Stimulated activated memory B cell treated with anti-CD40 and anti-IgM and Interleukin-4, amounts not matched to agents 10 μg/mL and 1 μg/mL and 100 μg/mL, for 72 hours (primary cell): ENCODE measurements around the gene CCDC187.

ENCODE experiments used
- ATAC-seq: fragments of 150-1000 bp; cut with Tn5 transposase; 2 replicates; pipeline ENCODE4 v1.10.0; 2021
- H3K27ac Mint-ChIP-seq: one replicate; pipeline ENCODE4 v1.8.0; 2022; ENCODE audit warnings: mild to moderate bottlenecking, mixed read lengths
- H3K27me3 Mint-ChIP-seq: one replicate; pipeline ENCODE4 v1.8.0; 2022; ENCODE audit warnings: mixed read lengths
- H3K36me3 Mint-ChIP-seq: one replicate; pipeline ENCODE4 v1.8.0; 2022; ENCODE audit warnings: mixed read lengths
- H3K4me1 Mint-ChIP-seq: one replicate; pipeline ENCODE4 v1.8.0; 2022; ENCODE audit warnings: mixed read lengths
- H3K4me3 Mint-ChIP-seq: one replicate; pipeline ENCODE4 v1.8.0; 2022; ENCODE audit warnings: mild to moderate bottlenecking, moderate library complexity, mixed read lengths
- H3K9me3 Mint-ChIP-seq: one replicate; pipeline ENCODE4 v1.8.0; 2022; ENCODE audit warnings: mixed read lengths

Gene CCDC187

GRCh38 chr9:136333045-136333444 lies 29.2 kb upstream of the CCDC187 start:
- Mint-ChIP-seq H3K27ac (no peak overlapping the region), H3K27me3 (peaks cover 54% of the 10 kb centered on the region), H3K4me3 (no peak overlapping the region), H3K9me3 (no peaks in the 10 kb centered on the region), H3K36me3 (no peaks in the 10 kb centered on the region), H3K4me1 (peaks cover 6% of the 10 kb centered on the region)
- ATAC-seq = no peak

DNA sequence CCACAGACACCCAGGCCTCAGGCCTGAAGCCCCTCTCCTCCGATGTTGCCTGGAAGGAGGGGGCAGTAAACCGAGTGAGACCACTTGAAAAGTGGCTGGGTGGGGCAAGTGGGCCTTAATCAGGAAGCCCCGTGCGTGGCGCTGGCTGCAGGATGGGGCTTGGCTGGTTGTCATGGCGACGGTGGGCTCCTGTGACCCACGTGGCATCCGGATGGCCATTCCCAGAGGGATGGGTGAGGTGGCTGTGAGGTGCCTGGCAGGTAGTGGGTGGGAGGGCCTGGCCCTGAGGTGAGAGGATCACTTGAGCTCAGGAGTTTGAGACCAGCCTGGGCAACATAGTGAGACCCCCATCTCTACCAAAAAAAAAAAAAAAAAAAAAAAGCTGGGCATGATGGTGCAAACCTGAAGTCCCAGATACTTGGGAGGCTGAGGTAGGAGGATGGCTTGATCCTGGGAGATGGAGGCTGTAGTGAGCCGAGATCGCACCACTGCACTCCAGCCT lies 28.6 kb upstream of the CCDC187 start:
- no peaks in the 10 kb centered on the region for H3K36me3 Mint-ChIP-seq
- no peak for ATAC-seq
- H3K27ac Mint-ChIP-seq = no peak overlapping the region
- no peaks in the 10 kb centered on the region for H3K9me3 Mint-ChIP-seq
- H3K4me3 Mint-ChIP-seq = no peak overlapping the region
- peaks cover 6% of the 10 kb centered on the region for H3K4me1 Mint-ChIP-seq
- H3K27me3 Mint-ChIP-seq = peaks cover 54% of the 10 kb centered on the region

- H3K4me3 Mint-ChIP-seq = no peak overlapping the region
- no peaks in the 10 kb centered on the region for H3K9me3 Mint-ChIP-seq
- H3K36me3 Mint-ChIP-seq = no peaks in the 10 kb centered on the region
- no peak for ATAC-seq
- H3K27me3 Mint-ChIP-seq = peaks cover 55% of the 10 kb centered on the region
- no peak overlapping the region for H3K27ac Mint-ChIP-seq
- H3K4me1 Mint-ChIP-seq = peaks cover 6% of the 10 kb centered on the region
Measured at GRCh38 chr9:136331556-136332481, 27.9 kb upstream of the CCDC187 start.

GRCh38 chr9:136331030-136331429 lies 27.1 kb upstream of the CCDC187 start:
- Mint-ChIP-seq H3K36me3 (no peaks in the 10 kb centered on the region), H3K27ac (no peak overlapping the region), H3K27me3 (peaks cover 63% of the 10 kb centered on the region), H3K4me1 (peaks cover 6% of the 10 kb centered on the region), H3K4me3 (no peak overlapping the region), H3K9me3 (no peaks in the 10 kb centered on the region)
- no peak for ATAC-seq

- H3K27ac Mint-ChIP-seq = no peak overlapping the region
- H3K9me3 Mint-ChIP-seq = no peaks in the 10 kb centered on the region
- H3K27me3 Mint-ChIP-seq = peaks cover 69% of the 10 kb centered on the region
- H3K36me3 Mint-ChIP-seq = no peaks in the 10 kb centered on the region
- no peak overlapping the region for H3K4me3 Mint-ChIP-seq
- peaks cover 6% of the 10 kb centered on the region for H3K4me1 Mint-ChIP-seq
- no peak for ATAC-seq
Measured at GRCh38 chr9:136330406-136330990, 26.6 kb upstream of the CCDC187 start.

GRCh38 chr9:136329636-136330405 lies 25.9 kb upstream of the CCDC187 start:
- H3K36me3 Mint-ChIP-seq = no peaks in the 10 kb centered on the region

GRCh38 chr9:136329211-136329627 lies 25.3 kb upstream of the CCDC187 start:
- peaks cover 6% of the 10 kb centered on the region for H3K4me1 Mint-ChIP-seq
- no peak for ATAC-seq
- no peak overlapping the region for H3K27ac Mint-ChIP-seq
- no peaks in the 10 kb centered on the region for H3K9me3 Mint-ChIP-seq
- H3K4me3 Mint-ChIP-seq = no peak overlapping the region
- H3K27me3 Mint-ChIP-seq = peaks cover 81% of the 10 kb centered on the region
- no peaks in the 10 kb centered on the region for H3K36me3 Mint-ChIP-seq

More at GRCh38 chr9:136329636-136330405, 25.9 kb upstream of the CCDC187 start:
- no peak for ATAC-seq
- Mint-ChIP-seq H3K4me3 (no peak overlapping the region), H3K4me1 (peaks cover 6% of the 10 kb centered on the region), H3K9me3 (no peaks in the 10 kb centered on the region), H3K27me3 (peaks cover 75% of the 10 kb centered on the region), H3K27ac (no peak overlapping the region)

GRCh38 chr9:136328622-136329041 lies 24.7 kb upstream of the CCDC187 start:
- Mint-ChIP-seq H3K4me1 (peaks cover 6% of the 10 kb centered on the region), H3K9me3 (no peaks in the 10 kb centered on the region), H3K4me3 (no peak overlapping the region), H3K27me3 (peaks cover 87% of the 10 kb centered on the region), H3K36me3 (no peaks in the 10 kb centered on the region), H3K27ac (no peak overlapping the region)
- ATAC-seq = no peak

DNA sequence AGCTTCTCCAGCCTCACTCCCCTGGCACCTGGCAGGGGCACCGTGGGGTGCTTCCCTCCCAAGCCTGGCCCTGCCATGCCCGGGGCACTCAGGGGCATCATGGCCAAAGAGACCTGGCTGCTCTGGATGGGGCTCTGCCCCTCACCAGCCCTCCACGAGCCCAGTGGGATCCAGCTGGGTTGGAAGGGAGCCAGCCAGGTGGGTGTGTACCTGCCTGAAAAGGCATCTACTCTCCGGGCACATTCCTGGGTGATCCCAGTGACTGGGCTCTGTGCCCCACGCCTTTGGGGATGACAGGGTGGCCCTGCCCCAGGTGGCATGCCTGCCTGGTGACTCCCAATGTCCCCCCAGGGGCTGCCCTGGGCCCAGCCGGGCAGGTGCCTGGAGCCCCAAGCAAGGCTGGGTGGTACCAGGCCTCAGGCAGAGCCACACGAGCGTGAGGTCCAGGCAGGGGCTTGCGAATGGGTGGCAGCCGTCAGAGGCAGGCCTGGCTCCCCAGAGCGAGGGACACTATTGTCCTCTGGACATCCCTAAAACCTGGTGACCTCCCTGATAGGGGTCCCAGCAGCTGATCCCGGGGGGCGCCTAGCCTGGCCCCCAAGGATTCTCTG lies 24.2 kb upstream of the CCDC187 start:
- Mint-ChIP-seq H3K36me3 (no peaks in the 10 kb centered on the region), H3K4me3 (peak overlapping the region; percentile 36), H3K27me3 (peaks cover 87% of the 10 kb centered on the region), H3K27ac (no peak overlapping the region), H3K9me3 (no peaks in the 10 kb centered on the region), H3K4me1 (peaks cover 6% of the 10 kb centered on the region)
- ATAC-seq = no peak

- H3K9me3 Mint-ChIP-seq = no peaks in the 10 kb centered on the region
- H3K4me3 Mint-ChIP-seq = peak within 1 kb of the TSS; percentile 67
- H3K27ac Mint-ChIP-seq = no peak within 1 kb of the TSS
- H3K36me3 Mint-ChIP-seq = no peaks in the 10 kb centered on the region
- peaks cover 6% of the 10 kb centered on the region for H3K4me1 Mint-ChIP-seq
- ATAC-seq = peak; percentile 18
- H3K27me3 Mint-ChIP-seq = peaks cover 84% of the 10 kb centered on the region
Measured at GRCh38 chr9:136327304-136327974, 23.5 kb upstream of the CCDC187 start, which contains the start of gene GPSM1. GPSM1 (plus strand) TSS chr9:136327539; CDS start chr9:136327696, 157 bp downstream.

DNA sequence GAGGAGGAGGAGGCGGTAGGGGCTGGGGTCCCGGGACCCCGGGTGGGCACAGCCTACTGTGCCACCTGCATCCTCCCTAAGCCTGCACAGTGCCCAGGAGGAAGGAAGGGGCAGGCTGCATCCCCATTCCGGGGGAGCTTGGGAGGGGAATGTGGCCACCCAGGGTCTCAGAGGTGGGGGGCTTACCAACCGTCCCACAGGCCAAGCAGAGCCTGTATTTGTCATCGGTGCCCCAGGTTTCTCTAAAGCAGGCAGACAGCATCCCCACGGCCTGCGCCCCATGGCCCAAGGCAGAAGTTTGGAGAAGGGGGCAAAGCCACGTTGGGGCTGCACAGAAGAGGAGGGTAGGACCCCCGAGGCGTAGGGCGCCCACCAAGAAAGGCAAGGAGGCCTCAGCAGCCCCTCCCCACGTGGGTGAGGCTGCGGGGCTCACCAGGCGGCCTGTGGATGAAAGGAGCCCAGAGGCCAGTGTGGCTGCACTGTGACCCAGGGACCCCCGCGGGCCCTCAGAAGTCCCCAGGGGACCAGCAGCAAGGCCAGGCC lies 22.9 kb upstream of the CCDC187 start:
- ATAC-seq = no peak
- H3K4me3 Mint-ChIP-seq = peak overlapping the region; percentile 67
- peaks cover 78% of the 10 kb centered on the region for H3K27me3 Mint-ChIP-seq
- H3K4me1 Mint-ChIP-seq = peaks cover 6% of the 10 kb centered on the region
- H3K36me3 Mint-ChIP-seq = no peaks in the 10 kb centered on the region
- H3K27ac Mint-ChIP-seq = no peak overlapping the region
- H3K9me3 Mint-ChIP-seq = no peaks in the 10 kb centered on the region

DNA sequence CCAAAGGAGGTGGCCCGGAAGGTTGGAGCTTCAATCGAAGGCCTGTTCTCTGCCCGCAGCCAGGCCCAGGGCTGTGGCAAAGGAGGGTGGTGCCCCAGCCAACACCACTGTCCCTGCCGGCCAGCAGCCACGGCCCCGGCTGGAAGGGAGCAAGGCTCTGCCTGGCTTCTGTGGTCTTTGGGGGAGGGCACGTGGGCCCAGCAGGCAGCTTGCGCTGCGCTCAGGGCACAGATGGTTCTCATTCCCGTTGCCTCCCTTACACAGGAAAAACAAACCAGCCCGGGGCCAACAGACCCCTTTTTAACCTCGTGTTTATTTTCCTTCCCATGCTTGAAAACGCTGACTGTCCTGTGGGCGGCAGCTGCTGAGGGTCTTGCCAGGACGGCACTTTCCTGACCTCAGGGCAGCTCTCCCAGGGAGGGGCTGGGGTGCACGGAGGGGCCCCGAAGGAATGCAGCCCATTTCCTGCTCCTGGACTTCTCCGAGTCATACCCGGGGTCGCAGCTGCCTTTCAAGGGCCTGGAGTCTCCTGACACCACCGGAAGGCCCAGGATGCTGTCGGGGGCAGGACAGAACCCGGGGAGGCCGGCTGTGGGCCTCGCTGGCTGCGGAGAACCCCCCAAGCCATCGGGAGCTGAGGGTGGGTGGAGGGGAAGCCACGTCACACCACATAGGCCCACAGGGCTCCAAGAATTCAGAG lies 22.3 kb upstream of the CCDC187 start:
- ATAC-seq = no peak
- no peak overlapping the region for H3K27ac Mint-ChIP-seq
- H3K36me3 Mint-ChIP-seq = no peaks in the 10 kb centered on the region
- no peak overlapping the region for H3K4me3 Mint-ChIP-seq
- peaks cover 72% of the 10 kb centered on the region for H3K27me3 Mint-ChIP-seq
- no peaks in the 10 kb centered on the region for H3K9me3 Mint-ChIP-seq
- peaks cover 6% of the 10 kb centered on the region for H3K4me1 Mint-ChIP-seq

DNA sequence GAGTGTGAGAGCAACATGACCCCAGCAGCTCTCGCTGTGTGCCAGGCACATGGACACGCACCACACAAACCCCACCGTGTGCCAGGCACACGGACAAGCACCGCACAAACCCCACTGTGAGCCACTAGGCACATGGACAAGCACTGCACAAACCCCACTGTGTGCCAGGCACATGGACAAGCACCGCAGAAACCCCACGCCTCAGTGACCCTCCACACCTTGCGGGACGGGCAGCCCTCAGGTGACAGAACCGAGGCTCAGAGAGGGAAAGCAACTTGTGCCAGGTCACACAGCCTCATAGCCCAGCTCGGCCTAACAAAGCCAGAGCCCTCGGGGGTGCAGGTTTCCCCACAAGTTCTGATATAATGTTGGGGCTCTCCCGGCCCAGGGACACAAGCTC lies 21.5 kb upstream of the CCDC187 start:
- Mint-ChIP-seq H3K27me3 (peaks cover 63% of the 10 kb centered on the region), H3K4me1 (peaks cover 6% of the 10 kb centered on the region), H3K27ac (no peak overlapping the region), H3K9me3 (no peaks in the 10 kb centered on the region), H3K4me3 (no peak overlapping the region), H3K36me3 (no peaks in the 10 kb centered on the region)
- ATAC-seq = no peak
